T-helper 1 cell (primary cell): ENCODE results near the gene TSPAN3.

Experiments used
- DNase-seq, 5 donors: peaks; one replicate each; pipeline ENCODE4 v3.0.0-alpha.2; 2012 to 2020

TSPAN3 gene

GRCh38 chr15:77002954-77003912, 67.7 kb downstream of the TSPAN3 start:
- DNase-seq = peak; percentile 28 to 87 (median 53)

- DNase-seq = no peak
Observed at GRCh38 chr15:77002436-77002835, 68.5 kb downstream of the TSPAN3 start.

GRCh38 chr15:77001966-77002365, 68.9 kb downstream of the TSPAN3 start:
- no peak for DNase-seq

- no peak for DNase-seq
Observed at GRCh38 chr15:77001351-77001750, 69.6 kb downstream of the TSPAN3 start.

GRCh38 chr15:76999996-77000395, 70.9 kb downstream of the TSPAN3 start:
- DNase-seq = no peak

- no peak for DNase-seq
Observed at GRCh38 chr15:76998663-76999285, 72.1 kb downstream of the TSPAN3 start.

GRCh38 chr15:76996526-76997401, 74.1 kb downstream of the TSPAN3 start:
- DNase-seq = peak in 3 of 5 donors; percentile 27 to 82 (median 33)

- DNase-seq = no peak
Observed at GRCh38 chr15:76996076-76996525, 74.8 kb downstream of the TSPAN3 start.

GRCh38 chr15:76994971-76995945, 75.7 kb downstream of the TSPAN3 start, which contains the start of gene PSTPIP1:
Gene PSTPIP1 (plus strand): TSS chr15:76995126. CDS start chr15:76995574, 448 bp downstream.
- DNase-seq = peak; percentile 40 to 87 (median 56)

- no peak for DNase-seq
Observed at GRCh38 chr15:76994496-76994895, 76.4 kb downstream of the TSPAN3 start.

- DNase-seq = peak; percentile 34 to 82 (median 35)
Observed at GRCh38 chr15:76994001-76994400, 76.9 kb downstream of the TSPAN3 start.

GRCh38 chr15:76993114-76993725, 77.7 kb downstream of the TSPAN3 start:
- DNase-seq = no peak

- DNase-seq = no peak
Observed at GRCh38 chr15:76991741-76992645, 78.9 kb downstream of the TSPAN3 start.
